ENCODE data around the gene SAMD9L.

GRCh38 chr7:93108003-93108402 lies 40.2 kb downstream of the SAMD9L start:
- TF ChIP-seq CTCF (IDR thresholded peaks at IDR 0.05) (no peak), POLR2A (IDR thresholded peaks at IDR 0.05) (no peak), POLR2AphosphoS5 (IDR thresholded peaks at IDR 0.05; ENCODE audit: insufficient read depth in 1 of 2, low read depth in 1 of 2) (no peak)
